Spleen (tissue), 7 donors: Measurements from ENCODE around the gene MYRF.

Experiments
- CTCF ChIP-seq, 11 experiments: fragments of 200-600 bp in 7 of 11; fragments of 450-650 bp in 4 of 11; sonication (generic) in 4 of 11; IDR thresholded peaks in 8 of 11; conservative IDR thresholded peaks in 3 of 11; 1 replicate in 7 of 11; 2 replicates in 4 of 11; pipeline versions ENCODE4 v1.4.0 to v1.8.0; 2016 to 2021; ENCODE audit warnings: antibody characterized with exemption in 11 of 11, inconsistent platforms in 4 of 11, mild to moderate bottlenecking in 1 of 11
- POLR2A ChIP-seq, 3 donors: fragments of 450-650 bp; IDR thresholded peaks; one replicate each; pipeline ENCODE4 v1.5.1; 2017; ENCODE audit warnings: antibody characterized with exemption in 3 of 3, mild to moderate bottlenecking in 1 of 3
- donor health status: DM: no; HTN: no; CAD: no; lungs with moderate emphysema.
- donor health status: DM: no; HTN: no; CAD: no.
- donor health status: DM: no; HTN: no; CAD: no.

DNA sequence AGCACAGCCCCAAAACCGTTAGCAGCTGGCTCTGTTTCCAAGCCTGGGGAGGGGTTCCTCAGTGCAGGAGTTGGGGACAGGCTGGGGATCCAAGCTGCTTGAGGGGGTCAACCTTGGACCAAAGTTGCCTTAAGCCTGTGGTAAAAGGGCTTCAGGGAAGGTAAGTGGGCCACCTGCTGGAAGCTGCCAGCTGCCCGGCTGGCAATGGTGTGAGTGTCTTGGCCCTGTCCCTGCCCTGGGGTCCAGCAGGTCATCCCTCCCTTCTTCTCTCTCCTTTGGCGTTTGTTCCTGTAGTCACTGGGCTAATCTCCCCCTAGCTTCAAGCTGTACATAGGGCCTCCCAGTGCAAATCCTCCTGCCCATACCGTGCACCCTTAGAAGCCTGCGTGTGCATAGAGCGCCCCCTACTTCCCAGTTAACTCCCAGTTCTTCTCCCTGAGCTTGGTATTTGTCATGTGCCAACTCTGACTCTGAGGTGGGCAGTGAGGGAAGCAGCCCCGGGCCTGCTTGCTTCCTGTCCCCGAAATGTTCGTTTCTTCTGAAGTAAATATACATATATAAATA, 35.6 kb downstream of the MYRF start:
- peak in 2 of 11 experiments; percentile 17 to 33 for TF ChIP-seq CTCF (IDR thresholded peaks at IDR 0.05 in 8 of 11, conservative IDR thresholded peaks at IDR 0.05 in 3 of 11)
- TF ChIP-seq POLR2A (IDR thresholded peaks at IDR 0.05), result no peak
